K562 (cell line): Measurements from ENCODE around the gene JUND. TPM values are rescaled to one million over a fixed set of nuclear protein-coding genes. Genes with fewer than 3 reads are reported as not detected.

Source experiments
- ATAC-seq: fragments of 200-7000 bp; cut with Tn5 transposase; 3 replicates; pipeline ENCODE4 v1.9.1; 2020; ENCODE audit warnings: moderate library complexity
- BruUV-seq: library from RNA; stranded (reverse); fragments of 400-500 nt; replicated peaks from 2 replicates; lab custom pipeline; 2021; lab: Mats Ljungman, UMichigan
- CTCF ChIA-PET: fragments of 300-600 bp; formaldehyde crosslinking; extraction: SDS; loops from one replicate; lab custom pipeline; 2021; ENCODE audit warnings: low intra/inter-chr PET ratio; lab: Yijun Ruan, JAX
- POLR2A ChIA-PET: fragments of 300-600, 350-650 bp; sonication (Branson Sonifier 250); formaldehyde crosslinking; extraction: SDS; loops from one replicate; lab custom pipeline; 2021; ENCODE audit warnings: antibody characterized with exemption, inconsistent platforms; lab: Yijun Ruan, JAX
- DNase-seq, 4 experiments: peaks; one replicate each; pipeline versions ENCODE4 v3.0.0 to v3.0.0-alpha.2; 2011 to 2018; ENCODE audit warnings: low spot score in 3 of 4, mixed read lengths in 3 of 4; ENCODE audit errors: extremely low read depth in 1 of 4
- FAIRE-seq: peaks from 2 replicates; lab custom pipeline; 2011; peaks lifted over from hg19 to GRCh38; lab: Jason Lieb, UNC
- H2AFZ ChIP-seq: 2 replicates; pipeline ENCODE4 v1.6.0; 2011; ENCODE audit warnings: low read depth, low read length, control low read depth, inconsistent platforms
- H3K27ac ChIP-seq: fragments of 200-600 bp; 3 replicates; pipeline ENCODE4 v1.8.0; 2011; ENCODE audit warnings: low read depth, mild to moderate bottlenecking, control low read depth, inconsistent platforms, low read length, moderate library complexity, mixed read lengths; ENCODE audit errors: extremely low read depth
- H3K27me3 ChIP-seq, 2 experiments: fragments of 300-600 bp in 1 of 2; 2 replicates in 1 of 2; 3 replicates in 1 of 2; pipeline versions ENCODE4 v1.6.0 to v1.8.0; 2011; ENCODE audit warnings: inconsistent platforms in 2 of 2, low read length in 2 of 2, mild to moderate bottlenecking in 1 of 2, mixed read lengths in 1 of 2, moderate library complexity in 1 of 2; ENCODE audit not compliant: control insufficient read depth in 2 of 2, insufficient read depth in 2 of 2
- H3K36me3 ChIP-seq: fragments of 300-600 bp; 3 replicates; pipeline ENCODE4 v1.8.0; 2011; ENCODE audit warnings: mild to moderate bottlenecking, low read length, inconsistent platforms; ENCODE audit not compliant: control insufficient read depth, insufficient read depth
- H3K4me1 ChIP-seq, 2 experiments: fragments of 200-600 bp in 1 of 2; replicated peaks in 1 of 2; 2 replicates in 1 of 2; 3 replicates in 1 of 2; pipeline versions ENCODE4 v1.5.1 to v1.8.0; 2011; ENCODE audit warnings: inconsistent platforms in 2 of 2, low read length in 2 of 2, mild to moderate bottlenecking in 1 of 2, mixed read lengths in 1 of 2, moderate library complexity in 1 of 2; ENCODE audit not compliant: control insufficient read depth in 2 of 2, insufficient read depth in 2 of 2
- H3K4me2 ChIP-seq: 2 replicates; pipeline ENCODE4 v1.6.1; 2011; ENCODE audit warnings: low read length, control low read depth, inconsistent platforms, mixed read lengths; ENCODE audit not compliant: insufficient read depth
- H3K4me3 ChIP-seq: fragments of 200-600 bp; sonication (generic), shearing (Covaris generic); 2 replicates; pipeline ENCODE4 v1.5.1; 2016; ENCODE audit warnings: control low read depth, inconsistent platforms
- H3K79me2 ChIP-seq: fragments of 200-600 bp; 3 replicates; pipeline ENCODE4 v1.8.0; 2011; ENCODE audit warnings: low read length, inconsistent platforms; ENCODE audit not compliant: control insufficient read depth, insufficient read depth
- H3K9ac ChIP-seq, 2 experiments: 2 replicates each; pipeline versions ENCODE4 v1.6.0 to v1.6.1; 2011; ENCODE audit warnings: low read depth in 2 of 2, low read length in 2 of 2, control low read depth in 1 of 2, inconsistent platforms in 1 of 2, mild to moderate bottlenecking in 1 of 2, mixed read lengths in 1 of 2; ENCODE audit not compliant: insufficient read depth in 1 of 2
- H3K9me1 ChIP-seq: one replicate; pipeline ENCODE4 v1.6.0; 2011; ENCODE audit warnings: inconsistent platforms, mild to moderate bottlenecking, low read length, moderate library complexity; ENCODE audit not compliant: control insufficient read depth, insufficient read depth
- H3K9me3 ChIP-seq: replicated peaks from 2 replicates; pipeline ENCODE4 v1.5.1; 2011; ENCODE audit warnings: low read depth, low read length, inconsistent platforms; ENCODE audit not compliant: control insufficient read depth, insufficient read depth
- H4K20me1 ChIP-seq: replicated peaks from 2 replicates; pipeline ENCODE4 v1.6.1; 2011; ENCODE audit warnings: low read length, inconsistent platforms, mixed read lengths; ENCODE audit not compliant: control insufficient read depth, insufficient read depth
- BCOR ChIP-seq: fragments of 450-650 bp; IDR thresholded peaks from 2 replicates; pipeline ENCODE4 v1.6.1; 2016
- CHD4 ChIP-seq: fragments of 200-600 bp; sonication (generic); IDR thresholded peaks from 3 replicates; pipeline ENCODE4 v1.6.1; 2012; ENCODE audit warnings: low read depth, mild to moderate bottlenecking, mixed read lengths, low read length, inconsistent platforms; ENCODE audit not compliant: insufficient read depth, insufficient replicate concordance, poor library complexity, severe bottlenecking
- DMBX1 ChIP-seq: fragments of 250-450 bp; sonication (Bioruptor Pico); IDR thresholded peaks from 2 replicates; pipeline ENCODE4 v1.8.0; 2022; ENCODE audit warnings: inconsistent platforms, mild to moderate bottlenecking, moderate library complexity, borderline replicate concordance
- HDAC2 ChIP-seq: fragments of 450-650 bp; IDR thresholded peaks from 2 replicates; pipeline ENCODE4 v1.6.1; 2016; ENCODE audit warnings: mild to moderate bottlenecking
- KDM1A ChIP-seq, 2 experiments: fragments of 450-650 bp; IDR thresholded peaks; 2 replicates each; pipeline ENCODE4 v1.6.1; 2016; ENCODE audit warnings: mild to moderate bottlenecking in 2 of 2
- ZNF830 ChIP-seq: fragments of 250-450 bp; sonication (Bioruptor Pico); IDR thresholded peaks from 2 replicates; pipeline ENCODE4 v1.5.0; 2021; ENCODE audit warnings: mild to moderate bottlenecking
- WGBS: fragments of 100-300 bp; shearing (Covaris generic); methylation state at CpG from one replicate; pipeline ENCODE4 v1.1.6; 2016; ENCODE audit warnings: low coverage, mixed read lengths; ENCODE audit not compliant: insufficient coverage; ENCODE audit errors: missing lambda C conversion rate; 5-methylcytosine and 5-hydroxymethylcytosine counted together
- in situ Hi-C: fragments of 300-500 bp; cut with MboI; formaldehyde crosslinking; loops from 4 replicates; pipeline ENCODE4 v1.15.0; 2018; ENCODE audit warnings: inconsistent platforms, mixed read lengths
- intact Hi-C: fragments of 100-400 bp; cut with micrococcal nuclease; formaldehyde crosslinking; loops from 2 replicates; pipeline ENCODE4 v1.14.2; 2022
- polyA plus RNA-seq, 8 experiments: library from polyadenylated mRNA; depleted of rRNA in 4 of 8; stranded (reverse) in 5 of 8; unstranded in 3 of 8; fragments of >200 nt; fragmentation: Nextera tagmentation in 2 of 8; fragmentation: Illumina TruSeq in 1 of 8; extraction: Ambion mirVana in 2 of 8; extraction: Trizol in 1 of 8; gene quantifications; 2 replicates each; pipeline versions ENCODE4 v1.2.1 to v1.2.3, GENCODE V29; 2011 to 2014; ENCODE audit warnings: inconsistent platforms in 1 of 8, missing spikeins in 1 of 8
- total RNA-seq, 7 experiments: library from RNA; depleted of rRNA in 6 of 7; stranded (reverse); fragments of >200 nt in 6 of 7; fragmentation: Illumina TruSeq in 2 of 7; extraction: Trizol in 2 of 7; gene quantifications; 2 replicates each; pipeline versions ENCODE4 v1.2.1 to v1.2.3, GENCODE V29; 2011 to 2021; ENCODE audit warnings: low replicate concordance in 1 of 7
- TF ChIP-seq, protein P1 (sequence below), 2 experiments: fragments of 250-450 bp in 1 of 2; fragments of 450-650 bp in 1 of 2; sonication (Bioruptor Pico) in 1 of 2; IDR thresholded peaks; 2 replicates each; pipeline versions ENCODE4 v1.6.1 to v1.8.0; 2016 to 2021; ENCODE audit warnings: mild to moderate bottlenecking in 2 of 2, moderate library complexity in 2 of 2, missing compliant biosample characterization in 1 of 2, missing genetic modification characterization in 1 of 2
- TF ChIP-seq, protein P2 (sequence below): fragments of 450-650 bp; IDR thresholded peaks from 2 replicates; pipeline ENCODE4 v1.6.1; 2016; ENCODE audit warnings: borderline replicate concordance
- TF ChIP-seq, protein P3 (sequence below), 2 experiments: fragments of 450-650 bp; formaldehyde crosslinking in 1 of 2; IDR thresholded peaks; 2 replicates each; pipeline versions ENCODE4 v1.4.0 to v1.6.1; 2014 to 2020; ENCODE audit warnings: mild to moderate bottlenecking in 2 of 2, borderline replicate concordance in 1 of 2, low read depth in 1 of 2

Gene JUND
- total and polyA plus RNA-seq, 9 of the 15 experiments (the other 6 are each of a cell fraction or from before 2014, with no cell fraction given), result 6.4 to 286 (median 42.3) TPM

DNA sequence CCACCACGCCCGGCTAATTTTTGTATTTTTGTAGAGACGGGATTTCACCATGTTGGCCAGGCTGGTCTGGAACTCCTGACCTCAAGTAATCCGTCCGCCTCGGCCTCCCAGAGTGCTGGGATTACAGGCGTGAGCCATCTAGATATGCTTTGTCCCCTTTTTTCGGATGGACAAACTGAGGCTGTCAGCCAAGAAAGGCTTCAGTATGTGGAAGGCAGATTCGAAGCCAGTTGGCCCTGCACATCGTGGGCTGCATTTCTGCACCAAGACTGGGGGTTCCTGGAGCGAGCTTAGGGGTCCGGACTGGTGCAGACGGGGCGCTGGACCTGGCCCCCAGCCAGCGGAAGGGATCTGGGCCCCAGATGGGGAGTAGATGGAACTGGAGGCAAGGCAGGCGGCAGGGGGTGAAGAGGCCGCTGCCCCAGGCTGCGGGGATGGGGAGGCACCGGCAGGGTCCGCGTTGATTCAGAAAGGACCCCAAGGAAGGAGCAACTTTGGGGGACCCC is 9.7 kb upstream of the JUND start:
- H3K4me2 ChIP-seq, result peak overlapping the region; percentile 100
- peak overlapping the region; percentile 77 for H2AFZ ChIP-seq
- POLR2A ChIA-PET, result interaction anchor here (0.6 to 3.0 kb wide), 10 partner anchors 10 to 736 kb away, joined by 3 to 113 read pairs (median 6); partner anchors contain the start of genes GDF15 and JUND
- H3K9me1 ChIP-seq, result no peaks in the 10 kb centered on the region
- peak overlapping the region; percentile 98 for H3K27ac ChIP-seq
- no peaks in the 10 kb centered on the region for H3K36me3 ChIP-seq
- no peaks in the 10 kb centered on the region for H4K20me1 ChIP-seq
- DNase-seq (peak in 1 of 4 experiments; percentile 46), ATAC-seq (no peak), FAIRE-seq (no peak)
- no peaks in the 10 kb centered on the region for H3K9me3 ChIP-seq
- peak overlapping the region; percentile 98 to 99 for H3K9ac ChIP-seq
- intact Hi-C loops (loop anchor here (1.0 kb wide), 1 partner anchor 27 kb away; no protein-coding TSS in a partner anchor), in situ Hi-C loops (no loop called here)
- CTCF ChIA-PET, result interaction anchor here (0.8 kb wide), 1 partner anchor 10 kb away, joined by 3 read pairs; the partner anchor contains the start of gene JUND
- H3K79me2 ChIP-seq, result peaks cover 19% of the 10 kb centered on the region; the same call in 2 of the 3 replicates
- peaks cover 31 to 69% of the 10 kb centered on the region in 2 experiments for H3K4me1 ChIP-seq
- TSS peak; percentile 85 for BruUV-seq
- peak overlapping the region; percentile 64 for H3K4me3 ChIP-seq
- WGBS, result 19% methylated on average over 15 of the region's 21 CpGs
- H3K27me3 ChIP-seq, result no peaks in the 10 kb centered on the region
- peak; percentile 97 for TF ChIP-seq BCOR
- no peak for TF ChIP-seq DMBX1 (CRISPR knock-in tag)
- TF ChIP-seq CHD4, result peak; percentile 70
- TF ChIP-seq ZNF830 (CRISPR knock-in tag), result 0 out of 2 replicates have a peak, but pooled peaks have one; percentile 46
- TF ChIP-seq, protein P1, sequence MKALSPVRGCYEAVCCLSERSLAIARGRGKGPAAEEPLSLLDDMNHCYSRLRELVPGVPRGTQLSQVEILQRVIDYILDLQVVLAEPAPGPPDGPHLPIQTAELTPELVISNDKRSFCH (CRISPR knock-in tag; IDR thresholded peaks at IDR 0.05), result no peak
- TF ChIP-seq, protein P1 (tag; IDR thresholded peaks at IDR 0.05), result peak; percentile 69
- TF ChIP-seq, protein P2, sequence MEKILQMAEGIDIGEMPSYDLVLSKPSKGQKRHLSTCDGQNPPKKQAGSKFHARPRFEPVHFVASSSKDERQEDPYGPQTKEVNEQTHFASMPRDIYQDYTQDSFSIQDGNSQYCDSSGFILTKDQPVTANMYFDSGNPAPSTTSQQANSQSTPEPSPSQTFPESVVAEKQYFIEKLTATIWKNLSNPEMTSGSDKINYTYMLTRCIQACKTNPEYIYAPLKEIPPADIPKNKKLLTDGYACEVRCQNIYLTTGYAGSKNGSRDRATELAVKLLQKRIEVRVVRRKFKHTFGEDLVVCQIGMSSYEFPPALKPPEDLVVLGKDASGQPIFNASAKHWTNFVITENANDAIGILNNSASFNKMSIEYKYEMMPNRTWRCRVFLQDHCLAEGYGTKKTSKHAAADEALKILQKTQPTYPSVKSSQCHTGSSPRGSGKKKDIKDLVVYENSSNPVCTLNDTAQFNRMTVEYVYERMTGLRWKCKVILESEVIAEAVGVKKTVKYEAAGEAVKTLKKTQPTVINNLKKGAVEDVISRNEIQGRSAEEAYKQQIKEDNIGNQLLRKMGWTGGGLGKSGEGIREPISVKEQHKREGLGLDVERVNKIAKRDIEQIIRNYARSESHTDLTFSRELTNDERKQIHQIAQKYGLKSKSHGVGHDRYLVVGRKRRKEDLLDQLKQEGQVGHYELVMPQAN, result peak; percentile 52; the same call in 1 of the 2 replicates
- TF ChIP-seq, protein P3, sequence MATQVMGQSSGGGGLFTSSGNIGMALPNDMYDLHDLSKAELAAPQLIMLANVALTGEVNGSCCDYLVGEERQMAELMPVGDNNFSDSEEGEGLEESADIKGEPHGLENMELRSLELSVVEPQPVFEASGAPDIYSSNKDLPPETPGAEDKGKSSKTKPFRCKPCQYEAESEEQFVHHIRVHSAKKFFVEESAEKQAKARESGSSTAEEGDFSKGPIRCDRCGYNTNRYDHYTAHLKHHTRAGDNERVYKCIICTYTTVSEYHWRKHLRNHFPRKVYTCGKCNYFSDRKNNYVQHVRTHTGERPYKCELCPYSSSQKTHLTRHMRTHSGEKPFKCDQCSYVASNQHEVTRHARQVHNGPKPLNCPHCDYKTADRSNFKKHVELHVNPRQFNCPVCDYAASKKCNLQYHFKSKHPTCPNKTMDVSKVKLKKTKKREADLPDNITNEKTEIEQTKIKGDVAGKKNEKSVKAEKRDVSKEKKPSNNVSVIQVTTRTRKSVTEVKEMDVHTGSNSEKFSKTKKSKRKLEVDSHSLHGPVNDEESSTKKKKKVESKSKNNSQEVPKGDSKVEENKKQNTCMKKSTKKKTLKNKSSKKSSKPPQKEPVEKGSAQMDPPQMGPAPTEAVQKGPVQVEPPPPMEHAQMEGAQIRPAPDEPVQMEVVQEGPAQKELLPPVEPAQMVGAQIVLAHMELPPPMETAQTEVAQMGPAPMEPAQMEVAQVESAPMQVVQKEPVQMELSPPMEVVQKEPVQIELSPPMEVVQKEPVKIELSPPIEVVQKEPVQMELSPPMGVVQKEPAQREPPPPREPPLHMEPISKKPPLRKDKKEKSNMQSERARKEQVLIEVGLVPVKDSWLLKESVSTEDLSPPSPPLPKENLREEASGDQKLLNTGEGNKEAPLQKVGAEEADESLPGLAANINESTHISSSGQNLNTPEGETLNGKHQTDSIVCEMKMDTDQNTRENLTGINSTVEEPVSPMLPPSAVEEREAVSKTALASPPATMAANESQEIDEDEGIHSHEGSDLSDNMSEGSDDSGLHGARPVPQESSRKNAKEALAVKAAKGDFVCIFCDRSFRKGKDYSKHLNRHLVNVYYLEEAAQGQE (IDR thresholded peaks at IDR 0.05; ENCODE audit: borderline replicate concordance), result no peak
- TF ChIP-seq, protein P3 (CRISPR knock-in tag; IDR thresholded peaks at IDR 0.05; ENCODE audit: low read depth), result 0 out of 2 replicates have a peak, but pooled peaks have one; percentile 34
- peak; percentile 79 for TF ChIP-seq HDAC2
- peak; percentile 90 to 93 for TF ChIP-seq KDM1A (IDR thresholded peaks at IDR 0.05)
